Omental fat pad (tissue), 4 donors: ENCODE data around the gene NEB. TPM values are rescaled to one million over a fixed set of nuclear protein-coding genes. Genes with fewer than 3 reads are reported as not detected.
"Not testable (repeated sequence)": the region's sequence is repeated elsewhere in the genome, so short reads cannot be mapped to it uniquely, and the experiment has no call there.

Experiments used
- ATAC-seq: fragments of 150-250 bp; one replicate; pipeline ENCODE4 v1.9.1; 2016; ENCODE audit warnings: mild to moderate bottlenecking, moderate library complexity; ENCODE audit not compliant: low FRiP score
- DNase-seq: peaks from one replicate; pipeline ENCODE4 v3.0.0-alpha.2; 2019; ENCODE audit warnings: low spot score
- total RNA-seq, 4 donors: library from RNA; depleted of rRNA; stranded (reverse); fragments of >200 nt; gene quantifications; one replicate each; pipeline ENCODE4 v1.1.0, GENCODE V29; 2016
- TF ChIP-seq, protein P1 (sequence below), 3 donors: fragments of 450-650 bp; IDR thresholded peaks; one replicate each; pipeline ENCODE4 v1.5.1; 2016 to 2017; ENCODE audit warnings: antibody characterized with exemption in 3 of 3, mild to moderate bottlenecking in 3 of 3, moderate library complexity in 2 of 3

NEB gene
- total RNA-seq, 4 donors from 2014 or later = 1.2 to 3.6 (median 2.3) TPM

DNA sequence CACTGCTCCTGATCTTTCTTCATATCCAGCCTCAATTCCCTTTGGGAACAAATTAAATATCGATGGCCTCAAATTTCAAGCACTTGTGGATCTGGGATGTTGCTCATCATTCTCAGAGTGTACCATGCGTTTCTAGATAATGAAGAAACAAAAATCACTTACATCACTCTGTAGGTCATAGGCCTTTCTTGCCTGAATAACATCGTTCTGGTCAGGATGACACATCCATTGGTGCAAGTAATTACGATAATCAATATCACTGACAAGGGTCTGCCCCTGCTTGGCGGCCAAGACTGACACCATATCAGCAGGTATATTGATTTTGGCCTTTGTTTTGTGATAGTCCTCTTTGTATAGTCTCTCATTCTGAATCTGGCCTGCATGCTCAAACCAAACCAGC, 167.3 kb downstream of the NEB start:
- TF ChIP-seq, protein P1, sequence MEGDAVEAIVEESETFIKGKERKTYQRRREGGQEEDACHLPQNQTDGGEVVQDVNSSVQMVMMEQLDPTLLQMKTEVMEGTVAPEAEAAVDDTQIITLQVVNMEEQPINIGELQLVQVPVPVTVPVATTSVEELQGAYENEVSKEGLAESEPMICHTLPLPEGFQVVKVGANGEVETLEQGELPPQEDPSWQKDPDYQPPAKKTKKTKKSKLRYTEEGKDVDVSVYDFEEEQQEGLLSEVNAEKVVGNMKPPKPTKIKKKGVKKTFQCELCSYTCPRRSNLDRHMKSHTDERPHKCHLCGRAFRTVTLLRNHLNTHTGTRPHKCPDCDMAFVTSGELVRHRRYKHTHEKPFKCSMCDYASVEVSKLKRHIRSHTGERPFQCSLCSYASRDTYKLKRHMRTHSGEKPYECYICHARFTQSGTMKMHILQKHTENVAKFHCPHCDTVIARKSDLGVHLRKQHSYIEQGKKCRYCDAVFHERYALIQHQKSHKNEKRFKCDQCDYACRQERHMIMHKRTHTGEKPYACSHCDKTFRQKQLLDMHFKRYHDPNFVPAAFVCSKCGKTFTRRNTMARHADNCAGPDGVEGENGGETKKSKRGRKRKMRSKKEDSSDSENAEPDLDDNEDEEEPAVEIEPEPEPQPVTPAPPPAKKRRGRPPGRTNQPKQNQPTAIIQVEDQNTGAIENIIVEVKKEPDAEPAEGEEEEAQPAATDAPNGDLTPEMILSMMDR (IDR thresholded peaks at IDR 0.05) = no peak

DNA sequence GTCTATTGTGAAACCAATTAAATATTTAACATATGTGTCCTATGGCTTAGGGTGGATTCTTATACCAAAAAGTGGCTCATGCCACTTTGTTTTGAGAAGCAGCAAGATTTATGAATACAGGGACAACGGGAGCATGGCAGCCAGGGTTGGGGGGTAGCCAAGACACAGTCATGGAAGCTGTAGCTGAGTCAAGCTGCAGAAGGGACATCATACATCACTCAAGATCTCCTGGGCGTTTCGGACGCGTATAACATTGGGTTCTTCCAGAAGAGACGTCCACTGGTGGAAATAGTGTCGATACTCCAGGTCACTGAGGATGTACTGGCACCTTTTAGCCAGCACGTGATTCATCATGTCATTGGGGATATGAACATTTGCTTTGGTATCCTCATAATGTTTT, 171.9 kb downstream of the NEB start:
- DNase-seq (no peak), ATAC-seq (no peak)
- TF ChIP-seq, protein P1 (IDR thresholded peaks at IDR 0.05) = no peak

More for the DNA sequence above, 167.3 kb downstream of the NEB start:
- ATAC-seq (no peak), DNase-seq (no peak)

DNA sequence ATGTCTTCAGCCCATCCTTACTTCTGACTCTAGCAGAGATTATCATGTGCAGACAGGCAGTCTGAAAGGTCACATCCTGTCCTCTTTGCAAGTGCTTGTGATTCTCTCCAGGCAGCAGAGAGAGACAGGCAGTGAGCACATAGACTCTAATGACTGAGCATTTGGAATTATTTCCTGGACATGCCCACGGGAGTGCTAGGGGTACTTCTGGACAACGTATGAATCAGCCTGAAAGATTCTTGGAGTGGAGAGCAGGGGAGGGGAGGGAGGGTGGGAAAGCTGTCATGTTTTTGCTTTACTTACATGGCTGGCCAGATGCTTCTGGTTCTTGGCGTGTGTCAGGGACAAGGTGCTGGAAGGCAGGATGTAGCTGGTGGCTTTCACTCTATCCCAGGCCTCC, 174.0 kb downstream of the NEB start:
- DNase-seq = no peak
- peak; percentile 94 for ATAC-seq

DNA sequence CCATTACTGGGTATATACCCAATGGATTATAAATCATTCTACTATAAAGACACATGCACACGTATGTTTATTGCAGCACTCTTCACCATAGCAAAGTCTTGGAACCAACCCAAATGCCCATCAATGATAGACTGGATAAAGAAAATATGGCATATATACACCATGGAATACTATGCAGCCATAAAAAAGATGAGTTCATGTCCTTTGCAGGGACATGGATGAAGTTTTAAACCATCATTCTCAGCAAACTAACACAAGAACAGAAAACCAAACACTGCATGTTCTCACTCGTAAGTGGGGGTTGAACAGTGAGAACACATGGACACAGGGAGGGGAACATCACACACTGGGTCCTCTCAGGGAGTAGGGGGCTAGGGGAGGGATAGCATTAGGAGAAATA, 174.8 kb downstream of the NEB start:
- DNase-seq, ATAC-seq: not testable (repeated sequence)

More for the DNA sequence above, 174.0 kb downstream of the NEB start:
- TF ChIP-seq, protein P1 (IDR thresholded peaks at IDR 0.05) = no peak

DNA sequence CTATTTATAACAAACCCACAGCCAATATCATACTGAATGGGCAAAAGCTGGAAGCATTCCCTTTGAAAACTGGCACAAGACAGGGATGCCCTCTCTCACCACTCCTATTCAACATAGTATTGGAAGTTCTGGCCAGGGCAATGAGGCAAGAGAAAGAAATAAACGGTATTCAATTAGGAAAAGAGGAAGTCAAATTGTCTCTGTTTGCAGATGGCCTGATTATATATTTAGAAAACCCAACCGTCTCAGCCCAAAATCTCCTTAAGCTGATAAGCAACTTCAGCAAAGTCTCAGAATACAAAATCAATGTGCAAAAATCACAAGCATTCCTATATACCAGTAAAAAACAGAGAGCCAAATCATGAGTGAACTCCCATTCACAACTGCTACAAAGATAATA, 176.4 kb downstream of the NEB start:
- ATAC-seq = not testable (repeated sequence)

DNA sequence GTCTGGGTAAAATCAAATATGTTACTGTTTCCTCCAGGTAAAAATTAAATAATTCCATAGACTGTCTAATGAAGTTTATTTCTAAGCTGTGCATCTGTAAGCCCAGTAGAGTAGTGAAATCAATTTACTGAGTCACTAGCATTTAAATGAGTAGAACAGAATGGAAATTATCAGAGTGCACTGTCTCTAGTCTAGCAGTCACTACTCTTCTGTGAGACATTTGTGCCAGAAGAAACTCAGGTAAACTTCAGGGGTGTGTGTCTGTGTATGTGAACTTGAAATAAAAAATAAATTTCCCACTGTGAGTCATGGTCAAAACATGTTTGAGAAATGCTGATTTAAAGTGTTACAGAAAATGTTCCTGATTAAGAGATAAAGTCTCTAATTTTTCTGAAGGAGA, 178.2 kb downstream of the NEB start:
- DNase-seq = no peak
- no peak for ATAC-seq
- TF ChIP-seq, protein P1 (IDR thresholded peaks at IDR 0.05) = no peak

More for the DNA sequence above, 176.4 kb downstream of the NEB start:
- DNase-seq = not testable (repeated sequence)

DNA sequence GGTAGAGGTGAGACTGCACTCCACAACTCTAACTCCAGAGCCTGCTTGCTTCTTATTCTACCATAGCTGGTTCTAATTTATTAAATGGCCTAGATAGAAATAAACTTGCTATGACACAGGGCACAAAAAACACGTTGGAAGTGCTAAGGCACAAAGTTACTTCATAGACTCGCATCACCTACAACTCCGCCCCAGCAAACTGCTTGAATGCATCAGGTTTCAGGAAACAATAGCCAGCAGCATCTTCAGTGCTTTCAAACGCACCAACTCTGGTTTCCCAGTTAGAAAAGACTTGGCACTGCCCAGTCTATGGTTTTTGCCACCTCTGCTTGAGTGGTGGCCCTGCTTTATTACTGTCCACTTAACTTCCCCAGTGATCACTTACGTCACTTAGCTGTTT, 182.0 kb downstream of the NEB start:
- DNase-seq (no peak), ATAC-seq (no peak)
- TF ChIP-seq, protein P1 (IDR thresholded peaks at IDR 0.05) = no peak

DNA sequence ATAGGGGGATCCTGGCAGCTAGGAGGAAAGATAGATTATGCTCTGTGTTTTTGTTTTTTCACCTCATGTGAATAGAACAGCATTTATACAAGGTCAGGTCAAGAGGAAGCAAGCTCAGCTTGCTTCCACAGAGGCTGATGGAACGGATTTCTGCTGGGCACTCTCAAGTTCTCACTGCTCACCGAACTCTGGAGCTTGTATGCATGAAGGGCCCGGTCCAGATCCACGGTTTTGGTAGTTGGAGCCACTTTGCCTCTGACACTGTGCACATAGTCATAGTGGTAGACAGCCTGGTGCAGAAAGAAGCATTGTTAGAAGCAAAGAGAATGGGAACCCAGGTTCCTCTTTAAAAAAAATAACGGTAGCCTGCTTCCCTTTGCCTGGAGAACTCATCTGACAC, 182.7 kb downstream of the NEB start:
- DNase-seq (no peak), ATAC-seq (no peak)
- TF ChIP-seq, protein P1 (IDR thresholded peaks at IDR 0.05) = no peak
